Measurements from ENCODE around the gene CALD1. TPM values are rescaled to one million over a fixed set of nuclear protein-coding genes. Genes with fewer than 3 reads are reported as not detected.

The CALD1 gene
- total and polyA plus RNA-seq, 4 donors = 48.0 to 226 (median 95.2) TPM

- no peaks in the 10 kb centered on the region for H3K36me3 ChIP-seq (ENCODE audit: control insufficient read depth in 4 of 4, insufficient read depth in 3 of 4, low read depth in 1 of 4, low read length in 3 of 4)
- H3K9me3 ChIP-seq (ENCODE audit: control insufficient read depth in 4 of 4, low read length in 3 of 4) = no peaks in the 10 kb centered on the region
- no peaks in the 10 kb centered on the region for H3K4me1 ChIP-seq (ENCODE audit: control insufficient read depth in 4 of 4, insufficient read depth in 4 of 4, low read length in 3 of 4)
- H3K27me3 ChIP-seq (ENCODE audit: control insufficient read depth in 4 of 4, insufficient read depth in 4 of 4, low read length in 3 of 4) = no peaks in the 10 kb centered on the region
- TF ChIP-seq TAF1 (conservative IDR thresholded peaks at IDR 0.05) (no peak), CTCF (IDR thresholded peaks at IDR 0.05; ENCODE audit: low read depth, low read length, missing input control) (no peak), EGR1 (IDR thresholded peaks at IDR 0.05; ENCODE audit: low read depth in 2 of 2) (no peak), GABPA (IDR thresholded peaks at IDR 0.05 in 1 of 2, conservative IDR thresholded peaks at IDR 0.05 in 1 of 2) (no peak), ZBTB33 (IDR thresholded peaks at IDR 0.05) (no peak), RXRA (IDR thresholded peaks at IDR 0.05) (no peak), JUND (IDR thresholded peaks at IDR 0.05) (no peak), YY1 (IDR thresholded peaks at IDR 0.05) (no peak), NR2F2 (IDR thresholded peaks at IDR 0.05) (no peak), MAX (IDR thresholded peaks at IDR 0.05) (no peak), HNF4A (conservative IDR thresholded peaks at IDR 0.05) (no peak), RAD21 (IDR thresholded peaks at IDR 0.05) (no peak), FOXA1 (IDR thresholded peaks at IDR 0.05) (no peak)
- TF ChIP-seq, protein P1, sequence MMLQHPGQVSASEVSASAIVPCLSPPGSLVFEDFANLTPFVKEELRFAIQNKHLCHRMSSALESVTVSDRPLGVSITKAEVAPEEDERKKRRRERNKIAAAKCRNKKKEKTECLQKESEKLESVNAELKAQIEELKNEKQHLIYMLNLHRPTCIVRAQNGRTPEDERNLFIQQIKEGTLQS (IDR thresholded peaks at IDR 0.05) = no peak
- no peak overlapping the region for H3K4me3 ChIP-seq (ENCODE audit: low read depth in 1 of 3, low read length in 3 of 3)
- no peak overlapping the region for H3K9ac ChIP-seq (ENCODE audit: low read depth in 1 of 2, low read length in 2 of 2)
- no peak for DNase-seq (ENCODE audit: low spot score)
- 36% methylated on average over 1 of the region's 1 CpG for WGBS
- H3K27ac ChIP-seq (ENCODE audit: low read depth in 1 of 2, low read length in 2 of 2) = peak overlapping the region in 1 of 2 donors; percentile 66
Observed at GRCh38 chr7:134730411-134730829, 49.0 kb upstream of the CALD1 start.

DNA sequence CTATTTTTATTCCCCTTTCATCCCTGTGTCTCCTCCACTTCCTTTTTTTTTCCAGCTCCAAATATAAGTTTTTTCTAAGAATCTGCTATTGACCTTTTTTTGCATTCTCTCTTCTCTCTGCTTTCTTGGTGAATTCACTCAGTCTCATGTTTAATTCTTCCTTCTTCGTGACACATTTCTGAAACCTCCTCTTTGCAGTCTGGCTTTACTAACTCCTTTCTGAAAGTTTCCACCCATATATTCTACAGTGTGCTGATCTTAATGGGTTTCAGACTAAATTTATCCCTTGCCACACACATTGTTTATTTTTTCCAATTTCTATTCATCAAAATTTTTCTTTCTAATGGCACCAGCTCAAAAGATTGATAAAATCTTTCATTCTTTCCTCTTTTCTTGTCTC is 47.8 kb upstream of the CALD1 start:
- no peaks in the 10 kb centered on the region for H3K4me1 ChIP-seq (ENCODE audit: control insufficient read depth in 4 of 4, insufficient read depth in 4 of 4, low read length in 3 of 4)
- no peak overlapping the region for H3K9ac ChIP-seq (ENCODE audit: low read depth in 1 of 2, low read length in 2 of 2)
- 82% methylated on average over 1 of the region's 1 CpG for WGBS
- no peaks in the 10 kb centered on the region for H3K36me3 ChIP-seq (ENCODE audit: control insufficient read depth in 4 of 4, insufficient read depth in 3 of 4, low read depth in 1 of 4, low read length in 3 of 4)
- no peak overlapping the region for H3K4me3 ChIP-seq (ENCODE audit: low read depth in 1 of 3, low read length in 3 of 3)
- TF ChIP-seq HNF4A (conservative IDR thresholded peaks at IDR 0.05) (no peak), FOXA2 (IDR thresholded peaks at IDR 0.05) (no peak), RAD21 (IDR thresholded peaks at IDR 0.05) (no peak), MAX (IDR thresholded peaks at IDR 0.05) (no peak), FOXA1 (IDR thresholded peaks at IDR 0.05) (no peak), ZBTB33 (IDR thresholded peaks at IDR 0.05) (no peak), RXRA (IDR thresholded peaks at IDR 0.05) (no peak), NR2F2 (IDR thresholded peaks at IDR 0.05) (no peak), CTCF (IDR thresholded peaks at IDR 0.05; ENCODE audit: low read depth, low read length, missing input control) (no peak), GABPA (IDR thresholded peaks at IDR 0.05 in 1 of 2, conservative IDR thresholded peaks at IDR 0.05 in 1 of 2) (no peak), EGR1 (IDR thresholded peaks at IDR 0.05; ENCODE audit: low read depth in 2 of 2) (no peak)
- TF ChIP-seq, protein P1 (IDR thresholded peaks at IDR 0.05) = no peak
- no peak for DNase-seq (ENCODE audit: low spot score)
- H3K27ac ChIP-seq (ENCODE audit: low read depth in 1 of 2, low read length in 2 of 2) = no peak overlapping the region
- H3K9me3 ChIP-seq (ENCODE audit: control insufficient read depth in 4 of 4, low read length in 3 of 4) = no peaks in the 10 kb centered on the region
- H3K27me3 ChIP-seq (ENCODE audit: control insufficient read depth in 4 of 4, insufficient read depth in 4 of 4, low read length in 3 of 4) = no peaks in the 10 kb centered on the region
